ENCODE data around the gene POP5.

- TF ChIP-seq GATA2 (IDR thresholded peaks at IDR 0.05; ENCODE audit: low read depth, low read length) (no peak), GATA3 (IDR thresholded peaks at IDR 0.05; ENCODE audit: low read depth, low read length) (no peak)
These were observed 9.9 kb downstream of the POP5 start for GRCh38 chr12:120571299-120571698.
